ENCODE measurements around the gene MAPRE3.
A peak's percentile ranks its signal among the peaks of the same experiment; 100 is the strongest.

MAPRE3 gene

GRCh38 chr2:27042985-27043634 lies 72.7 kb downstream of the MAPRE3 start:
- DNase-seq: no peak

- peak; percentile 50 to 62 for DNase-seq
These were observed 79.2 kb downstream of the MAPRE3 start for GRCh38 chr2:27049422-27050280.

GRCh38 chr2:27050281-27050995 lies 80.0 kb downstream of the MAPRE3 start:
- DNase-seq: peak; percentile 88 to 89

- DNase-seq: peak; percentile 94 to 95
These were observed 80.8 kb downstream of the MAPRE3 start, which contains the start of gene AGBL5 for GRCh38 chr2:27050996-27051901. Gene AGBL5, plus strand, starts transcription at chr2:27051668. Its CDS starts 1,291 bp downstream, at chr2:27052959.

- no peak for DNase-seq
These were observed 81.6 kb downstream of the MAPRE3 start for GRCh38 chr2:27051902-27052645.

GRCh38 chr2:27053321-27053720 lies 82.9 kb downstream of the MAPRE3 start:
- DNase-seq: no peak

- DNase-seq: no peak
These were observed 83.3 kb downstream of the MAPRE3 start for GRCh38 chr2:27053776-27054175.

GRCh38 chr2:27054721-27055120 lies 84.3 kb downstream of the MAPRE3 start:
- no peak for DNase-seq

- DNase-seq: no peak
These were observed 86.7 kb downstream of the MAPRE3 start for GRCh38 chr2:27057184-27057583.

- DNase-seq: no peak
These were observed 87.8 kb downstream of the MAPRE3 start for GRCh38 chr2:27058210-27058609.

GRCh38 chr2:27059141-27059820 lies 88.8 kb downstream of the MAPRE3 start:
- no peak for DNase-seq

- DNase-seq: no peak
These were observed 89.9 kb downstream of the MAPRE3 start for GRCh38 chr2:27060323-27060722.

GRCh38 chr2:27065128-27065527 lies 94.7 kb downstream of the MAPRE3 start:
- no peak for DNase-seq

GRCh38 chr2:27067385-27067784 lies 96.9 kb downstream of the MAPRE3 start:
- no peak for DNase-seq

- no peak for DNase-seq
These were observed 99.0 kb downstream of the MAPRE3 start for GRCh38 chr2:27069436-27069835.

GRCh38 chr2:27069961-27070618 lies 99.7 kb downstream of the MAPRE3 start:
- no peak for DNase-seq

- no peak for DNase-seq
These were observed 100.3 kb downstream of the MAPRE3 start for GRCh38 chr2:27070653-27071276.

GRCh38 chr2:27071277-27071989 lies 101.0 kb downstream of the MAPRE3 start, which contains the start of gene OST4:
Gene OST4, minus strand, starts transcription at chr2:27071654.
- peak; percentile 78 to 82 for DNase-seq
